Muscle layer of colon (tissue), 2 donors: ENCODE data around the gene TNPO2.
"Not testable (repeated sequence)": the region's sequence is repeated elsewhere in the genome, so short reads cannot be mapped to it uniquely, and the experiment has no call there.

Experiments
- H3K27ac ChIP-seq: one replicate; pipeline ENCODE4 v1.7.0; 2013; ENCODE audit warnings: low read depth, mild to moderate bottlenecking, low read length, moderate library complexity
- H3K27me3 ChIP-seq, 2 donors: one replicate each; pipeline ENCODE4 v1.7.0; 2013; ENCODE audit warnings: low read length in 2 of 2, mild to moderate bottlenecking in 2 of 2; ENCODE audit not compliant: insufficient read depth in 2 of 2, control insufficient read depth in 1 of 2
- H3K36me3 ChIP-seq: one replicate; pipeline ENCODE4 v1.7.0; 2013; ENCODE audit warnings: mild to moderate bottlenecking, low read length; ENCODE audit not compliant: insufficient read depth
- H3K4me1 ChIP-seq: one replicate; pipeline ENCODE4 v1.7.0; 2013; ENCODE audit warnings: mild to moderate bottlenecking, low read length; ENCODE audit not compliant: insufficient read depth
- H3K4me3 ChIP-seq, 2 donors: one replicate each; pipeline ENCODE4 v1.7.0; 2013; ENCODE audit warnings: low read length in 2 of 2, low read depth in 1 of 2, mild to moderate bottlenecking in 1 of 2, moderate library complexity in 1 of 2
- H3K9ac ChIP-seq: one replicate; pipeline ENCODE4 v1.7.0; 2013; ENCODE audit warnings: low read length
- H3K9me3 ChIP-seq: one replicate; pipeline ENCODE4 v1.7.0; 2013; ENCODE audit warnings: mild to moderate bottlenecking, low read length
- donor health status: abdominal sarcoma.
- donor health status: Adenocarcinoma of cecum.

The TNPO2 gene

GRCh38 chr19:12720296-12720695, 3.4 kb downstream of the TNPO2 start:
- Histone ChIP-seq H3K36me3 (peaks cover 23% of the 10 kb centered on the region), H3K4me1 (peaks cover 30% of the 10 kb centered on the region), H3K27ac (peak overlapping the region; percentile 94), H3K27me3 (no peaks in the 10 kb centered on the region), H3K9ac (peak overlapping the region; percentile 7), H3K9me3 (no peaks in the 10 kb centered on the region), H3K4me3 (peak overlapping the region; percentile 89 to 91)

- no peaks in the 10 kb centered on the region for H3K27me3 ChIP-seq
- peaks cover 14% of the 10 kb centered on the region for H3K4me1 ChIP-seq
- H3K9ac ChIP-seq: no peak overlapping the region
- H3K4me3 ChIP-seq: no peak overlapping the region
- H3K27ac ChIP-seq: no peak overlapping the region
- H3K9me3 ChIP-seq: no peaks in the 10 kb centered on the region
- H3K36me3 ChIP-seq: peaks cover 48% of the 10 kb centered on the region
These were observed 7.8 kb downstream of the TNPO2 start for GRCh38 chr19:12715929-12716328.

GRCh38 chr19:12715102-12715501, 8.6 kb downstream of the TNPO2 start:
- H3K4me3 ChIP-seq: no peak overlapping the region
- H3K9me3 ChIP-seq: no peaks in the 10 kb centered on the region
- H3K27me3 ChIP-seq: no peaks in the 10 kb centered on the region
- H3K9ac ChIP-seq: no peak overlapping the region
- H3K4me1 ChIP-seq: peaks cover 7% of the 10 kb centered on the region
- H3K36me3 ChIP-seq: peaks cover 56% of the 10 kb centered on the region
- H3K27ac ChIP-seq: no peak overlapping the region

- H3K9me3 ChIP-seq, H3K9ac ChIP-seq, H3K27me3 ChIP-seq, H3K4me1 ChIP-seq, H3K4me3 ChIP-seq, H3K27ac ChIP-seq: not testable (repeated sequence)
- H3K36me3 ChIP-seq: peaks cover 64% of the 10 kb centered on the region
These were observed 10.4 kb downstream of the TNPO2 start for GRCh38 chr19:12713304-12713703.

- not testable (repeated sequence) for H3K9ac ChIP-seq, H3K9me3 ChIP-seq, H3K27ac ChIP-seq, H3K4me1 ChIP-seq, H3K27me3 ChIP-seq, H3K4me3 ChIP-seq
- peaks cover 71% of the 10 kb centered on the region for H3K36me3 ChIP-seq
These were observed 11.7 kb downstream of the TNPO2 start for GRCh38 chr19:12712077-12712476.

GRCh38 chr19:12711187-12711586, 12.5 kb downstream of the TNPO2 start:
- Histone ChIP-seq H3K36me3 (peaks cover 73% of the 10 kb centered on the region), H3K27me3 (no peaks in the 10 kb centered on the region), H3K9me3 (no peaks in the 10 kb centered on the region), H3K27ac (no peak overlapping the region), H3K4me3 (no peak overlapping the region), H3K4me1 (no peaks in the 10 kb centered on the region), H3K9ac (no peak overlapping the region)

- Histone ChIP-seq H3K27me3 (no peaks in the 10 kb centered on the region), H3K9me3 (no peaks in the 10 kb centered on the region), H3K4me1 (no peaks in the 10 kb centered on the region), H3K36me3 (peaks cover 68% of the 10 kb centered on the region), H3K9ac (no peak overlapping the region), H3K4me3 (no peak overlapping the region), H3K27ac (no peak overlapping the region)
These were observed 15.1 kb downstream of the TNPO2 start for GRCh38 chr19:12708641-12709040.

- no peaks in the 10 kb centered on the region for H3K27me3 ChIP-seq
- peaks cover 82% of the 10 kb centered on the region for H3K36me3 ChIP-seq
- H3K27ac ChIP-seq: no peak overlapping the region
- H3K9me3 ChIP-seq: no peaks in the 10 kb centered on the region
- no peak overlapping the region for H3K4me3 ChIP-seq
- no peaks in the 10 kb centered on the region for H3K4me1 ChIP-seq
- no peak overlapping the region for H3K9ac ChIP-seq
These were observed 17.4 kb downstream of the TNPO2 start for GRCh38 chr19:12706332-12706718.

- Histone ChIP-seq H3K4me3 (no peak overlapping the region), H3K9me3 (no peaks in the 10 kb centered on the region), H3K27me3 (no peaks in the 10 kb centered on the region), H3K27ac (no peak overlapping the region), H3K4me1 (no peaks in the 10 kb centered on the region), H3K36me3 (peaks cover 82% of the 10 kb centered on the region), H3K9ac (no peak overlapping the region)
These were observed 17.9 kb downstream of the TNPO2 start for GRCh38 chr19:12705654-12706331.

GRCh38 chr19:12705169-12705568, 18.6 kb downstream of the TNPO2 start:
- no peak overlapping the region for H3K4me3 ChIP-seq
- no peaks in the 10 kb centered on the region for H3K4me1 ChIP-seq
- H3K36me3 ChIP-seq: peaks cover 77% of the 10 kb centered on the region

GRCh38 chr19:12703046-12703445, 20.7 kb downstream of the TNPO2 start:
- Histone ChIP-seq H3K4me3 (no peak overlapping the region), H3K4me1 (no peaks in the 10 kb centered on the region), H3K27me3 (no peaks in the 10 kb centered on the region), H3K36me3 (peaks cover 58% of the 10 kb centered on the region), H3K9ac (no peak overlapping the region), H3K9me3 (no peaks in the 10 kb centered on the region), H3K27ac (no peak overlapping the region)

More at GRCh38 chr19:12705169-12705568, 18.6 kb downstream of the TNPO2 start:
- H3K9me3 ChIP-seq: no peaks in the 10 kb centered on the region
- no peaks in the 10 kb centered on the region for H3K27me3 ChIP-seq
- no peak overlapping the region for H3K27ac ChIP-seq
- no peak overlapping the region for H3K9ac ChIP-seq

- Histone ChIP-seq H3K4me3 (no peak overlapping the region), H3K36me3 (peaks cover 50% of the 10 kb centered on the region), H3K9me3 (no peaks in the 10 kb centered on the region), H3K27me3 (no peaks in the 10 kb centered on the region), H3K4me1 (peaks cover 5% of the 10 kb centered on the region), H3K27ac (no peak overlapping the region), H3K9ac (no peak overlapping the region)
These were observed 22.0 kb downstream of the TNPO2 start for GRCh38 chr19:12701596-12702282.
